LNCAP (cell line): ENCODE results near the gene GNAS-AS1.

Source experiments
- TF ChIP-seq, protein P1 (sequence below): fragments of 450-650 bp; IDR thresholded peaks from 2 replicates; pipeline ENCODE4 v1.5.1; 2017; ENCODE audit warnings: mild to moderate bottlenecking

The GNAS-AS1 gene

DNA sequence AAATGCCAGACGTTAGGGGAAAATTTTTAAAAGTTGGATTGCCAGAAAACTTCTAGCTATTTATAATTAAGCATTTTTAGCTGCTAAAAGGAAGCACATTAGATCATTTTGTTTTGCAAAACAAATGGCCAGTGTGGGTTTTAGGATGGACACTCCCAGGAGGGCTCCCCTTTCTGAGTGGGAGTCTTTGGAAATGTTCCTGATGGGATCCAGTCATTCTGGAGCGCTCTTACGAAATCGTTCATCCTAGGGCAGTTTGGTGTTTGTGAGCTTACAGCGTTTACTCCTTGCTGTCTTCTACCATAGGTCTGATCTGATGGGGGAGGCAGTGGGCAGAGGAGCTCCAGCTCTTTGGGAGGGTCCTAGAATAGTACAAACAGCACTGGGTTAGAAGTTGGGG is 16.5 kb upstream of the GNAS-AS1 start:
- TF ChIP-seq, protein P1, sequence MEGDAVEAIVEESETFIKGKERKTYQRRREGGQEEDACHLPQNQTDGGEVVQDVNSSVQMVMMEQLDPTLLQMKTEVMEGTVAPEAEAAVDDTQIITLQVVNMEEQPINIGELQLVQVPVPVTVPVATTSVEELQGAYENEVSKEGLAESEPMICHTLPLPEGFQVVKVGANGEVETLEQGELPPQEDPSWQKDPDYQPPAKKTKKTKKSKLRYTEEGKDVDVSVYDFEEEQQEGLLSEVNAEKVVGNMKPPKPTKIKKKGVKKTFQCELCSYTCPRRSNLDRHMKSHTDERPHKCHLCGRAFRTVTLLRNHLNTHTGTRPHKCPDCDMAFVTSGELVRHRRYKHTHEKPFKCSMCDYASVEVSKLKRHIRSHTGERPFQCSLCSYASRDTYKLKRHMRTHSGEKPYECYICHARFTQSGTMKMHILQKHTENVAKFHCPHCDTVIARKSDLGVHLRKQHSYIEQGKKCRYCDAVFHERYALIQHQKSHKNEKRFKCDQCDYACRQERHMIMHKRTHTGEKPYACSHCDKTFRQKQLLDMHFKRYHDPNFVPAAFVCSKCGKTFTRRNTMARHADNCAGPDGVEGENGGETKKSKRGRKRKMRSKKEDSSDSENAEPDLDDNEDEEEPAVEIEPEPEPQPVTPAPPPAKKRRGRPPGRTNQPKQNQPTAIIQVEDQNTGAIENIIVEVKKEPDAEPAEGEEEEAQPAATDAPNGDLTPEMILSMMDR, result no peak

DNA sequence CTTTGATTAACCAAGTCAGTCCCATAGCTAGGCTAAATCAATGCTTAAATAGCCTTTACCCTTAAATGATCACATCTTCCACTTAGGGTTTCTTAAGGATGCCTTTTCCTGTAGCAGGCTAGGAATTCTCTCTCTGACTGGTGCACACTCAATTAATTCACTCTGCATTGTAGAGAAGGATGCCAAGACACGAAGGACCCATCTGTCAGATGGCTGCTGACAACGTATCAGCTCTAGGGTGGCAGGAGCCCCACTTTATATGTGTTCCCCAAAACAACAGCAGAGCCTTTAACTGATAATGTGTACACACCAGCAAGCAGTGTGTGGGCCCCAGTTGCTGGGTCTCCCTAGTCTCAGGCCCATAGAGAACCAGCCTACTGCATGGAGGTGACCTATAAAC is 15.1 kb upstream of the GNAS-AS1 start:
- TF ChIP-seq, protein P1, result no peak

DNA sequence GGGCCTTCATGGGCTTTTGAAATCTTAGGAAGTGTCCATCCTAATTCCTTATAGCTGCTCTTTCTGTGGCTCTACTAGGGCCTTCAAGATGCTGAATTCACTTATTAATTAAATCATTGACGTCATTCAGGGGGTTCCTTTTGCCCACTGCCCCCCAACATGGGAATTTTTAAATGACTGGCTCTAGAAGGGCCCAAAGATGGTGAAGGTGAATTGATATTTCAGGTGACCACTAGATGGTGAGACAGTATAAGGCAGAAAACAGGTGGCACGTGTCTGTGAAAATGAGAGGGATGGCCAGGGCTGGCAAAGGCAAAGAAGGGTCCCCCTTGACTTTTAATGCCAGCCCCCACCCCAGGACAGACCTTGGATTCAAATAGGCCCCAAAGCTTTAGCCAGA is 13.6 kb upstream of the GNAS-AS1 start:
- TF ChIP-seq, protein P1, result peak; percentile 45; the same call in 1 of the 2 replicates

DNA sequence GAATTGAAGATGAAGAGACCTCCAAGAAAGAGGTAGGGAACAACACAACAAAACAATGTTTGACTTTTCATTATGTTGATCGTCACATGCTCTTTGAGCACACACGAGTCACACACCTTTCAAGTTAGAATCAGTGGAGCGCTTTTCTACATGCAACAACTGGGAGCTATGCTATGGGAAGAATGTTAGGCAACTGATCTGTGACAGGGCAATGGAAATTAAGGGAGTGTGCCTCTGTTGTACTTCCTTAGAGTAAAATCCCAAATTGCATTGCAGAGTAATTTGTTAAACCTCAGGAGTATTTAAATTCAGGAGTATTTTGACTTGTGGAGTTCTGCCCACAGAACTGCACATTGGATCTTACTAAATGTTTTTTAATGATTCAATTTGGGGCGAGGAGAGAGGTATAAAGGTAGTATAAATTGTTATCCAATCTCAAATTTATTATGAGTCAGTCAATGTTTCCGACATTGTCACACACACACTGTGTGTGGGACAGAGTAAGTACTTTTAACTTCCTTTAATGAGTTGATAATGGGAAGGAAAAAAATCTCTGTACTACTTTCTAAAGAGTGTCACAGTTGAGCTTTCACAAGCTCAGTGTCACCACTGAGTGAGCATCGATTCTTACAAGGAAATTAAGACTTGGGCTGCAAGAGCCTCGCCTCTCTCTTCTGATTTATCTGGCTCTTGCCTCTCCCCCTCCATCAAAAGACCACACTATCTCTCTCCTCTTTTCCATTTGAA is 12.5 kb upstream of the GNAS-AS1 start:
- TF ChIP-seq, protein P1, result no peak

DNA sequence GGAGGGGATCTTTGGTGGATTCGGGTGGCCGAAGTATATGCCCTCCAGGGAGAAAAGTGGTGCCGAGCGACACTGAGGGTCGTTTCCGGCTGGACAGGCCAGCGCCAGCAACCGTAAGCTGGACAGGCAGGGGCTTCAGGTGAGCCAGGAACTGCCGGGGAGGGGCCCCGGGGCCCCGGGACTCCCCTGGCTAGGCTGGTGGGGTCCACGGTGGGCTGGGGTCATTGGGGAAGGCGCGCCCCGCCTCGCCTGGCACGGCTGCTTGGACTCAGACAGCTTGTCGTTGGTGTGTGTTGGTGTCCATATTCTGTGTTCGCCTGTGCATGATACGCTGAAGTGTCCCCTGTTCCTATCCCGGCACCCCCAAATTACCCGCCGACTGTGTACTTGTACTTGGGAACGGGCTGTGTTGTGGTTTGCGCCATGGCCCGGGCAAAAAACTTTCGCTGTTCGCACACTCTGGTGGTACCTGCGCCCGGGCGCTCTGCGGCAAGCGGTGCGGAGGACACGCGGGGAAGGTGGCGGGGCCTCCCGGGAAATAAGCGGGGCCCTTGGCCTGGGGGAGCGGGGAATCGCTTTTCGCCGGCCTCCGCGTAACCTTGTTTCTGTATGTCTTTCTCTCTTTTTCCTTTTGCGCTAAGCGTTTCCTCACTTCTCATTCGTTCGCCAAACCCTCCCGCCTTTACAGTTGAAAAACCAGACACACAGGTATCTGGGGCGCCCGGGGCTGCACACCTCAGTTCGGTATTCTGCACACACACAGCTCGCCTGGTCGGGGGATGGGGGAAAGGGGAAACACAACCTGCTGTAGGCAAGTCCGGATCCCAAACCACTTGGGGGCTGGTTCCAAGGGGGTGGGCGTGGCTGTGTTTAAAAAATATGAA is 5.0 kb upstream of the GNAS-AS1 start:
- TF ChIP-seq, protein P1, result no peak

DNA sequence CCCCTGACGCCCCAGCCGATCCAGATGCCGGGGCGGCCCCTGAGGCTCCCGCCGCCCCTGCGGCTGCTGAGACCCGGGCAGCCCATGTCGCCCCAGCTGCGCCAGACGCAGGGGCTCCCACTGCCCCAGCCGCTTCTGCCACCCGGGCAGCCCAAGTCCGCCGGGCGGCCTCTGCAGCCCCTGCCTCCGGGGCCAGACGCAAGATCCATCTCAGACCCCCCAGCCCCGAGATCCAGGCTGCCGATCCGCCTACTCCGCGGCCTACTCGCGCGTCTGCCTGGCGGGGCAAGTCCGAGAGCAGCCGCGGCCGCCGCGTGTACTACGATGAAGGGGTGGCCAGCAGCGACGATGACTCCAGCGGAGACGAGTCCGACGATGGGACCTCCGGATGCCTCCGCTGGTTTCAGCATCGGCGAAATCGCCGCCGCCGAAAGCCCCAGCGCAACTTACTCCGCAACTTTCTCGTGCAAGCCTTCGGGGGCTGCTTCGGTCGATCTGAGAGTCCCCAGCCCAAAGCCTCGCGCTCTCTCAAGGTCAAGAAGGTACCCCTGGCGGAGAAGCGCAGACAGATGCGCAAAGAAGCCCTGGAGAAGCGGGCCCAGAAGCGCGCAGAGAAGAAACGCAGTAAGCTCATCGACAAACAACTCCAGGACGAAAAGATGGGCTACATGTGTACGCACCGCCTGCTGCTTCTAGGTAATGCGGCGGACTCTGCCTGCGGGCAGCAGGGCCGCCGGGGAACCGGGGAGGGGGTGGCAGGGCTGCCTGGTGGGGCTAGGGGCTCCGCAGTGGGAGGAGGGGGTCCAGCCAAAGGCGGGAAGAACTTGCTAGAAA is 4.2 kb upstream of the GNAS-AS1 start:
- TF ChIP-seq, protein P1, result no peak

DNA sequence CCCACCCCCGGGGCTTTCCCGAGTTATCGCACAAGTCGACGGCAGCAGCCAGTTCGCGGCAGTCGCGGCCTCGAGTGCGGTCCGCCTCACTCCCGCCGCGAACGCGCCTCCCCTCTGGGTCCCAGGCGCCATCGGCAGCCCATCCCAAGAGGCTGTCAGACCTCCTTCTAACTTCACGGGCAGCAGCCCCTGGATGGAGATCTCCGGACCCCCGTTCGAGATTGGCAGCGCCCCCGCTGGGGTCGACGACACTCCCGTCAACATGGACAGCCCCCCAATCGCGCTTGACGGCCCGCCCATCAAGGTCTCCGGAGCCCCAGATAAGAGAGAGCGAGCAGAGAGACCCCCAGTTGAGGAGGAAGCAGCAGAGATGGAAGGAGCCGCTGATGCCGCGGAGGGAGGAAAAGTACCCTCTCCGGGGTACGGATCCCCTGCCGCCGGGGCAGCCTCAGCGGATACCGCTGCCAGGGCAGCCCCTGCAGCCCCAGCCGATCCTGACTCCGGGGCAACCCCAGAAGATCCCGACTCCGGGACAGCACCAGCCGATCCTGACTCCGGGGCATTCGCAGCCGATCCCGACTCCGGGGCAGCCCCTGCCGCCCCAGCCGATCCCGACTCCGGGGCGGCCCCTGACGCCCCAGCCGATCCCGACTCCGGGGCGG is 3.4 kb upstream of the GNAS-AS1 start:
- TF ChIP-seq, protein P1, result no peak
